ENCODE measurements around the gene SAMHD1.

GRCh38 chr20:36975099-36975818 is 23.8 kb upstream of the SAMHD1 start:
- TF ChIP-seq NFE2L2 (conservative IDR thresholded peaks at IDR 0.05; ENCODE audit: low read length) = no peak
- no peak for TF ChIP-seq EP300 (IDR thresholded peaks at IDR 0.05)
- TF ChIP-seq SMC3 (IDR thresholded peaks at IDR 0.05) = no peak
- no peak for TF ChIP-seq TP53 (CRISPR knock-in tag; IDR thresholded peaks at IDR 0.05)

All from A549 (cell line).